ENCODE measurements around the gene SLC24A4.

The SLC24A4 gene

DNA sequence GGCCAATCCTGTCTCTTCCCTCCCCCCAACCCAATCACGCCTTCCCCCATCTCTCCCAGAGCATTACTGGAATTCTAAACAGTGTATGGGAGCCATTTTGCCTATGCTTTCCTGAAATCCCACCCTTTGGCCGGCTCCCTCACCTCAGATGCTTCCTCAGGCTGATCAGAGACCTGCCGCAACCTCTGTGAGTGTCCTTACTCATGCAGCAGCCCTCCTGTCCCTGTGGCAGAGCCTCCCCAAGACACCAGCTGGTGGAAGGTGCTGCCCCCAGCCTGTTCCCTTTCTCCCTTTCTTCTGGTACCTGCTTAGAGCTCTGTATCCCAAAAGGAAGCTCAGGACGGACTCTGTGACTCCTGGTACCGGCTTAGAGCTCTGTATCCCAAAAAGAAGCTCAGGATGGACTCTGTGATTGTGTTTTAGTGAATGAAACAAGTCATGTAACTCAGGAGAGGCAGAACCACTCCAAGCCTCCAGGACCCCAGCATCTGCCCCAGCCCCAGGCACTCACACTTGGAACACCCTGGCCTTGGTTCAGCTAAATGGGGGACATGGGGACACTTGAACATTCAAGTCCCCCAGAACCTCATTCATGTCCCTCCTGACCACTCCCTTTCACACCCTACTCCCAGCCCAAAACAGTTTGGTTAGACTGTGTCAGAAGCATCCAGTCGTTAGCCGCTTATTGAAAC is 161.3 kb downstream of the SLC24A4 start:
- DNase-seq, result no peak

GRCh38 chr14:92486881-92487280 is 163.9 kb downstream of the SLC24A4 start:
- no peak for DNase-seq

- no peak for DNase-seq
These were observed 164.7 kb downstream of the SLC24A4 start for GRCh38 chr14:92487513-92488133.

DNA sequence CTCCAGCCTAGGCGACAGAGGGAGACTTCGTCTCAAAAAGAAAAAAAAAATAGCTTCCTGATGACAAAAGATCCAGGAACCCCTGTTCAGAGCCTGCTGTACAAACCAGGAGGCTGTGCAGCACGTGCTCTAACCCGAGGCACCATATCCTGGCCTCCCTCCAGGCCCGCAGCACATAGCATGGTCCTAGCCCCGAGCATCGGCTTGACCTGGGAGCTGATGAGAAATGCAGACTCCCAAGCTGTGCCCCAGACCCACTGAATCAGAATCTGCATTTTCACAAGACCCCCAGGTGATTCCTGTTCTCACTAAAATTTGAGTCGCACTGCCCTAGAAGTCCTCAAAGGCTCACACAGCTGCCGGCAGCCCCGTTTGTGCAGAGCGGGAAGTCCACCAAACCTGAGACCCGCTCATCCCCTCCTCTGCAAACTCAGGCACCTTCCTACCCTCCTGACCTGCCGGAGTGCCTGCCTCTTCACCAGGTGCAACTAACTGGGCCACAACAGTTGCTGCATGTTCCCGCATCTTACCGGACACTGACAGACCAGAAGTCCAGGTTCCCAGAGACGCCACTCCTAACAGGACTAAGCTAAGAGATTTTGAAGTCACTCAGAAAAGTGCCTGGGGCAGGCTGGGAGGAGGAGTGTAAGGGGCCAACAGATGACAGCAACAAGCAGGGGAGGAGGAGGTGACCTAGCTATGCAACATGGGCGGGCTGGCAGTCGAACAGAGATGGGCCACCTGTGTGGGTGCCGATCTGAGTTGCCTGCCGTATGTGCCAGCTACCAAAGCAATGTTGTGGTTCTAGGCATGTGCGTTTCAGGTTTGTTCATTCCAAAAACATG is 166.7 kb downstream of the SLC24A4 start:
- DNase-seq, result no peak

GRCh38 chr14:92490239-92490959 is 167.4 kb downstream of the SLC24A4 start:
- DNase-seq, result no peak

- peak; percentile 11 for DNase-seq
These were observed 168.8 kb downstream of the SLC24A4 start for GRCh38 chr14:92491782-92492181.

- DNase-seq, result no peak
These were observed 169.3 kb downstream of the SLC24A4 start for GRCh38 chr14:92492258-92492657.

- DNase-seq, result no peak
These were observed 170.1 kb downstream of the SLC24A4 start for GRCh38 chr14:92493024-92493423.

- no peak for DNase-seq
These were observed 170.5 kb downstream of the SLC24A4 start for GRCh38 chr14:92493492-92493891.

DNA sequence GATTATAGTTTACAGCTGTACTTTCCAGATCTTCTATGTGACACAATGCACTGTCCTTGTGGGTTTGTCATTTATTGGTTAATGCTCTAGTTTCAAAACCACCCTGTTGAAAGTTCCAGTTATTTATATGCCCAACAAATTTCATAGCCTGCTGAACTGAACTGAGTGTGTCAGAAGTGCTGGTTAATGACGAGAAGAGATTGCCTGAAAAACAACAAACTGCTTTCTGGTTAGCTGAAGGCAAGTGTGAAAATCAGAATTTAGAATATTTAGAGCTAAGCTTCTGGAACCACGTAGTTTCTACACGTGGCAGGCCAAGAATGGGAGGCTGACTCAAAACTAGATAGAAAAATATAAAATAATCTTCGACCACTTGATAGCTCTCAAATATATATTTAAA is 171.5 kb downstream of the SLC24A4 start:
- DNase-seq, result no peak

GRCh38 chr14:92495027-92495426 is 172.1 kb downstream of the SLC24A4 start:
- DNase-seq, result no peak

DNA sequence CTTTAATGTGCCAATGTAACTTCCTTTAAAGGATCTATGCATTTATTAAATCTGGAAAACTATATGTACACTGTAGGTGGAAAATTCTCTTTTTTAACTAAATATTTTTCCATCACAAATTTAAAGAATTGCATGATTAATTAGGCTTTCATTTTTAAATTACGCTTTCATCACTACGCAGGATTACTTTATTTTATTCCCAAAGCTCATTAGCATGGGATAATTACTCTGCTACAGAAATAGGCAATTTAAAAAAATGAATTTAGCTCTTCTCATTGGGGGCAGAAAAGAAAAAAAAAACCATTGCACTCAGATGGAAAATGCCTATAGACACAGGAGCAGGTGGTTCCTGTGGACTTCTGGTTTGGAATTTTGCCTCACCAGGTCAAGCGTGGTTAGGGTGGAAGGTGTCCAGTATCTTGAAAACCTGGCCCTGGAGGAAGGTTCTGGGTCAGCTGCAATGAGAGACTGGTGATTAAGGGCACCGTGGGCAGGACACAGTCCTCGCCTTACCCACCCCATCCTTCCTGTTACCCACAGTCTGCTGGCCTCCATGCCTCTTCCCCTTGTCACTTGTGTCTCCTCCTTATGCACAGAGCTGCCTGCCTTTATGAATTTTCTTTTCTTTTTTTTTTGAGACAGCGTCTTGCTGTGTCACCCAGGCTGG is 173.4 kb downstream of the SLC24A4 start:
- DNase-seq, result no peak

GRCh38 chr14:92497391-92497790 is 174.4 kb downstream of the SLC24A4 start:
- DNase-seq, result no peak

- no peak for DNase-seq
These were observed 176.3 kb downstream of the SLC24A4 start for GRCh38 chr14:92499234-92499633.

- peak; percentile 7 for DNase-seq
These were observed 177.6 kb downstream of the SLC24A4 start for GRCh38 chr14:92500491-92500941.

DNA sequence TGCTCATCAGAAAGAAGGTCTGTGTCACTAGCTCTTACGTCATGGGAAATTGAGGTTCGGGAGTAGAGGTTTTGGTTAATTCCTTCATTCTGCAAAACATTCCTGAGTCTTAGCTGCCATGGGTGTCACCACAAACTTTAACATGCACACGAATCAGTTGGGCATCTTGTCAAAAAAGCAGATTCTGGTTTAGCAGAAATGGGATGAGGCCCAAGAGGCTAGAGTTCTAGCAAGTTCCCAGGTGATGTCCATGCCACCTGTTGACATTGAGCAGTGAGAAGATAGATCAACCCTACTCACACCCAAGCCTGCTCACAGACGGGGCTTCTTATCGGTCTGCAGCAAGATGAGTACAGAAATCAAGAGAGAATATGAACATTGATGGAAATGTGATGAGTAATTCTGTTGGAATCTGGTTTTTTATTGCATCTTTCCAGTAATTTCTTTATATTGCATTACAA is 179.0 kb downstream of the SLC24A4 start:
- no peak for DNase-seq

DNA sequence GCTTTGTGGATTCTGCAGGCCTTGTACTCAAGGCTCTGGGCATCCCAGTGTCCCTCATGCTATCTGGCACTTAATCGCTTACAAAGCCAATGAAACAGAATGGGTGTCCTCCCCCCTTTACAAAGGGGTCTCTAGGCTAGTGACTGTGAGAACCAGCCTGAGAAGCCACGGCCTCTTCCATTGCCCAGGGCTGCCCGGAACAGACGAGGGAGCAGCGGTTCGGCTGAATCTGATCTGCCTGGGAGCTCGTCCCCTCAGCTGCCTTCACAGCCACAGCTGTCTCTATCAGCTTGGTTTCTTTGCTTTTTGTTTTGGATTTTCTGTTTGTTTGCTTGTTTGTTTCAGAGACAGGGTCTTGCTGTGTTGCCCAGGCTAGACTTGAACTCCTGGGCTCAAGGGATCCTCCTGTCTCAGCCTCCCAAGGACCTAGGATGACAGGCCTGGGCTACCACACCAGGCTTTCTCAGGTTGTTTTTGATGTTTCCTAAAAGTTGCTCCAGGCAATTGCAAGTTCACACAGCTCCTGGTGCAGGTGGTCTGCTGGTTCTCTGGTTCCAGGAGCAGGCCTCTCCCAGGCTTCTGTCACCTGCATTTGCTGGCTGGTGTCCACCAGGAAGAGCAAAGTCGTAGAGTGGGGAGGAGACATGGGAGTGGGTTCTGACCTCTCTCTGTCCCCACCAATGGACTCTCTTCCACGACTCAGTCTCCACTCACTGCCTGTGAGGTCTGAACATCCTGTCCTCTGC is 179.7 kb downstream of the SLC24A4 start:
- DNase-seq, result no peak

DNA sequence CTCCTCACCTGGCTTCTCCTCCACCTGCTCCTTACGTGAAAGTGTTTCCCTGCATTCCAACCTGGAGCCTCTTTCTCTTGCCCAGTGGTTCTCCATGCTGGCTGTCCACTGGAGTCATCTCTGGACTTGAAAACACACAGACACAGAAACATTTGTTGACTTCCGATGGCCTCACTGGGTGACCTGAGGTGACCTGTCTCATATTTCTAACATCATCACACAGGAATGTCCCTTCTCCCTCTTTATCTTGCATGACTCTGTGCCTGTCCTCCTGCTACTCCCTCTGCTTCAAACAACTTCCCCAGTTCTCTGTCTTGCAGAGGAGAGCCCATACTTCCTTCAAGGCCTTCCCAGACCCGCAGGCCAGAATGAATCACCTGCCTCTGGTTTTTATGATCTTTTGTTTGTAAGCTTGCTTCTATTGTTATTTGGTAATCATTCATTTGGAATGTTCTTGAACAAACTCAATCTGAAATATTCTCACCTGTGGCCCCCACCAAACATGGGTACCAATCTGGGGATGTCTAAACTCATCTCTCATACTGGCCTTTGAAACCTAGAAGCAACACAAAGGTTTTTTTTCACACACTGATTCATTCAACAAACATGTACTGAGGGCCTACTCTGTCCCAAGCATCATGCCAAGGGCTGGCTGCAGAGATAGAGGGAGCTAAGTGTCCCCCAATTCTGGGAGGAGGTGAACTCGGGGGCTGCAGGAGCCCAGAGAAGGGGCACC is 181.0 kb downstream of the SLC24A4 start:
- DNase-seq, result no peak

GRCh38 chr14:92505826-92506225 is 182.9 kb downstream of the SLC24A4 start:
- no peak for DNase-seq

GRCh38 chr14:92506231-92506630 is 183.3 kb downstream of the SLC24A4 start:
- no peak for DNase-seq

Data from COR-L47 (cell line).